GM19372 (cell line): ENCODE results near the gene CCSER2.
"Not testable (repeated sequence)": the region's sequence is repeated elsewhere in the genome, so short reads cannot be mapped to it uniquely, and the experiment has no call there.

ENCODE experiments used
- ATAC-seq: cut with Tn5 transposase; IDR thresholded peaks from one replicate; pipeline ENCODE4 v1.9.1; 2021; ENCODE audit warnings: mild to moderate bottlenecking, low read depth, moderate library complexity; ENCODE audit not compliant: unreplicated experiment

CCSER2 gene

GRCh38 chr10:84440781-84441180 is 112.4 kb downstream of the CCSER2 start:
- no peak for ATAC-seq

- no peak for ATAC-seq
These were observed 119.5 kb downstream of the CCSER2 start for GRCh38 chr10:84447701-84448400.

- not testable (repeated sequence) for ATAC-seq
These were observed 121.0 kb downstream of the CCSER2 start for GRCh38 chr10:84449351-84449750.

- no peak for ATAC-seq
These were observed 123.6 kb downstream of the CCSER2 start for GRCh38 chr10:84452003-84452402.

GRCh38 chr10:84453303-84453702 is 124.9 kb downstream of the CCSER2 start:
- no peak for ATAC-seq

- ATAC-seq: no peak
These were observed 127.7 kb downstream of the CCSER2 start for GRCh38 chr10:84456126-84456525.

GRCh38 chr10:84460520-84460919 is 132.1 kb downstream of the CCSER2 start:
- no peak for ATAC-seq

- no peak for ATAC-seq
These were observed 141.1 kb downstream of the CCSER2 start for GRCh38 chr10:84469470-84469869.

GRCh38 chr10:84473136-84473535 is 144.7 kb downstream of the CCSER2 start:
- no peak for ATAC-seq

GRCh38 chr10:84477398-84478128 is 149.2 kb downstream of the CCSER2 start:
- no peak for ATAC-seq

GRCh38 chr10:84478151-84478550 is 149.8 kb downstream of the CCSER2 start:
- ATAC-seq: no peak

- no peak for ATAC-seq
These were observed 150.3 kb downstream of the CCSER2 start for GRCh38 chr10:84478679-84479078.

- no peak for ATAC-seq
These were observed 156.2 kb downstream of the CCSER2 start for GRCh38 chr10:84484541-84484940.

- no peak for ATAC-seq
These were observed 165.0 kb downstream of the CCSER2 start for GRCh38 chr10:84493361-84493760.

- ATAC-seq: no peak
These were observed 165.8 kb downstream of the CCSER2 start for GRCh38 chr10:84493951-84494848.

GRCh38 chr10:84494849-84495180 is 166.4 kb downstream of the CCSER2 start:
- ATAC-seq: no peak

GRCh38 chr10:84497978-84498377 is 169.6 kb downstream of the CCSER2 start:
- no peak for ATAC-seq

- not testable (repeated sequence) for ATAC-seq
These were observed 170.7 kb downstream of the CCSER2 start for GRCh38 chr10:84499039-84499438.

GRCh38 chr10:84499846-84500245 is 171.5 kb downstream of the CCSER2 start:
- ATAC-seq: no peak

GRCh38 chr10:84510121-84510520 is 181.7 kb downstream of the CCSER2 start:
- ATAC-seq: no peak

GRCh38 chr10:84511106-84511505 is 182.7 kb downstream of the CCSER2 start:
- ATAC-seq: no peak
